Measurements from ENCODE around the gene DAGLA. TPM values are rescaled to one million over a fixed set of nuclear protein-coding genes. Genes with fewer than 3 reads are reported as not detected.

The DAGLA gene
- total RNA-seq, 1 experiment from 2014 or later = 1.4 TPM

- in situ Hi-C loops (cut with HindIII; ENCODE audit: low sequenced_read_pairs) = no loop called here
- no peak for DNase-seq (ENCODE audit: low spot score)
Measured at GRCh38 chr11:61784506-61784805, 104.3 kb downstream of the DAGLA start.

- in situ Hi-C loops (cut with HindIII; ENCODE audit: low sequenced_read_pairs) = no loop called here
- DNase-seq (ENCODE audit: low spot score) = no peak
Measured at GRCh38 chr11:61785837-61786402, 105.7 kb downstream of the DAGLA start.

GRCh38 chr11:61787928-61788491 is 107.8 kb downstream of the DAGLA start:
- DNase-seq (ENCODE audit: low spot score) = peak; percentile 50

GRCh38 chr11:61791737-61792309 is 111.6 kb downstream of the DAGLA start:
- in situ Hi-C loops (cut with HindIII; ENCODE audit: low sequenced_read_pairs) = no loop called here
- DNase-seq (ENCODE audit: low spot score) = peak; percentile 64

More at GRCh38 chr11:61787928-61788491, 107.8 kb downstream of the DAGLA start:
- in situ Hi-C loops (cut with HindIII; ENCODE audit: low sequenced_read_pairs) = no loop called here

GRCh38 chr11:61792310-61793082 is 112.3 kb downstream of the DAGLA start, which contains the start of the genes FEN1 and TMEM258:
Gene FEN1 (plus strand): TSS chr11:61792911. CDS start chr11:61795362, 2,451 bp downstream.
Gene TMEM258 (minus strand): TSS chr11:61792599. CDS start chr11:61792558, 41 bp downstream.
- DNase-seq (ENCODE audit: low spot score) = peak; percentile 93
- in situ Hi-C loops (cut with HindIII; ENCODE audit: low sequenced_read_pairs) = no loop called here

- in situ Hi-C loops (cut with HindIII; ENCODE audit: low sequenced_read_pairs) = no loop called here
- DNase-seq (ENCODE audit: low spot score) = no peak
Measured at GRCh38 chr11:61793083-61793828, 113.1 kb downstream of the DAGLA start.

GRCh38 chr11:61793829-61794204 is 113.6 kb downstream of the DAGLA start:
- in situ Hi-C loops (cut with HindIII; ENCODE audit: low sequenced_read_pairs) = no loop called here
- no peak for DNase-seq (ENCODE audit: low spot score)

- DNase-seq (ENCODE audit: low spot score) = no peak
- in situ Hi-C loops (cut with HindIII; ENCODE audit: low sequenced_read_pairs) = no loop called here
Measured at GRCh38 chr11:61794579-61794978, 114.4 kb downstream of the DAGLA start.

GRCh38 chr11:61795459-61795858 is 115.3 kb downstream of the DAGLA start:
- DNase-seq (ENCODE audit: low spot score) = no peak
- in situ Hi-C loops (cut with HindIII; ENCODE audit: low sequenced_read_pairs) = no loop called here

- no peak for DNase-seq (ENCODE audit: low spot score)
- in situ Hi-C loops (cut with HindIII; ENCODE audit: low sequenced_read_pairs) = no loop called here
Measured at GRCh38 chr11:61795876-61796526, 115.8 kb downstream of the DAGLA start.

Other genes with a start within 250 kb of the DAGLA start
- 2.5 and 4.6 TPM in 2 replicates for gene LRRC10B, start 171.6 kb upstream of the DAGLA start, total RNA-seq (2014; rRNA removed; shearing (Covaris generic))
- gene SYT7, start 99.3 kb upstream of the DAGLA start, total RNA-seq (2014; rRNA removed; shearing (Covaris generic)) = 1.6 and 3.4 TPM in 2 replicates
- 0.71 and 1.4 TPM in 2 replicates for gene MYRF, start 72.2 kb downstream of the DAGLA start, total RNA-seq (2014; rRNA removed; shearing (Covaris generic))
- gene TMEM258, start 112.2 kb downstream of the DAGLA start, total RNA-seq (2014; rRNA removed; shearing (Covaris generic)) = 41.4 and 66.0 TPM in 2 replicates
- 94.5 and 105 TPM in 2 replicates for gene FEN1, start 112.5 kb downstream of the DAGLA start, total RNA-seq (2014; rRNA removed; shearing (Covaris generic))
- gene FADS1, start 136.6 kb downstream of the DAGLA start, total RNA-seq (2014; rRNA removed; shearing (Covaris generic)) = 131 and 148 TPM in 2 replicates
- 222 and 244 TPM in 2 replicates for gene FADS2, start 147.9 kb downstream of the DAGLA start, total RNA-seq (2014; rRNA removed; shearing (Covaris generic))
- 44.4 and 47.1 TPM in 2 replicates for gene FADS3, start 211.2 kb downstream of the DAGLA start, total RNA-seq (2014; rRNA removed; shearing (Covaris generic))
- 12.4 and 19.0 TPM in 2 replicates for gene RAB3IL1, start 237.2 kb downstream of the DAGLA start, total RNA-seq (2014; rRNA removed; shearing (Covaris generic))

Measured in G401 (cell line).